ENCODE data around the gene SPATA24.

DNA sequence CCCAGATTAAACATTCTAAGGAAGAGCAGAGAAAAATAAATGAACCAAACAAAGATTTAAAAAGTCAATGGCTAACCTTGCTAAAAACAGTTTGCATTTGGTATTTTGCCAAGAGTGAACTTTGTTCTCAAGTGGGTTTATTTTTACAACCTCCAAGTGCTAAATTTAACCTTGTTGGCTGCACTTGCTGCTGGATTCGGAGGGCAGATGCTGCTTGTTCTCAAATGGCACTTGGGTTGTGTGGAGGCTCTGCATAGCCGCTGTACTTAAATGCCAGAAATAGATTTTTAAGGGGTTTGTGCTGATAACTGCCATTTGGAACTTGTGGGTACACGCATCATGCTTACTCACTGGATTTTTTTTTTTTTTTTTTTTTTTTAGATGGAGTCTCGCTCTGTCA, 13.3 kb upstream of the SPATA24 start:
- TF ChIP-seq, protein P1, sequence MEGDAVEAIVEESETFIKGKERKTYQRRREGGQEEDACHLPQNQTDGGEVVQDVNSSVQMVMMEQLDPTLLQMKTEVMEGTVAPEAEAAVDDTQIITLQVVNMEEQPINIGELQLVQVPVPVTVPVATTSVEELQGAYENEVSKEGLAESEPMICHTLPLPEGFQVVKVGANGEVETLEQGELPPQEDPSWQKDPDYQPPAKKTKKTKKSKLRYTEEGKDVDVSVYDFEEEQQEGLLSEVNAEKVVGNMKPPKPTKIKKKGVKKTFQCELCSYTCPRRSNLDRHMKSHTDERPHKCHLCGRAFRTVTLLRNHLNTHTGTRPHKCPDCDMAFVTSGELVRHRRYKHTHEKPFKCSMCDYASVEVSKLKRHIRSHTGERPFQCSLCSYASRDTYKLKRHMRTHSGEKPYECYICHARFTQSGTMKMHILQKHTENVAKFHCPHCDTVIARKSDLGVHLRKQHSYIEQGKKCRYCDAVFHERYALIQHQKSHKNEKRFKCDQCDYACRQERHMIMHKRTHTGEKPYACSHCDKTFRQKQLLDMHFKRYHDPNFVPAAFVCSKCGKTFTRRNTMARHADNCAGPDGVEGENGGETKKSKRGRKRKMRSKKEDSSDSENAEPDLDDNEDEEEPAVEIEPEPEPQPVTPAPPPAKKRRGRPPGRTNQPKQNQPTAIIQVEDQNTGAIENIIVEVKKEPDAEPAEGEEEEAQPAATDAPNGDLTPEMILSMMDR (conservative IDR thresholded peaks at IDR 0.05), result no peak
- no peak for TF ChIP-seq EZH2 (IDR thresholded peaks at IDR 0.05; ENCODE audit: low read depth)
